CD14-positive monocyte (primary cell): ENCODE data around the gene HUNK. TPM values are rescaled to one million over a fixed set of nuclear protein-coding genes. Genes with fewer than 3 reads are reported as not detected.

Experiments
- DNase-seq, 3 donors: peaks; one replicate each; pipeline ENCODE4 v3.0.0-alpha.2; 2011 to 2022
- H2AFZ ChIP-seq: 2 replicates; pipeline ENCODE4 v1.6.0; 2012; ENCODE audit warnings: mild to moderate bottlenecking, low read depth, low read length, inconsistent platforms; ENCODE audit not compliant: insufficient read depth, poor library complexity, severe bottlenecking
- H3K27ac ChIP-seq, 2 donors: 1 replicate in 1 of 2; 2 replicates in 1 of 2; pipeline ENCODE4 v1.5.1; 2012 to 2013; ENCODE audit warnings: low read length in 2 of 2, control low read depth in 1 of 2, inconsistent platforms in 1 of 2, low read depth in 1 of 2, mild to moderate bottlenecking in 1 of 2
- H3K27me3 ChIP-seq, 2 donors: one replicate each; pipeline versions ENCODE4 v1.6.0 to v1.6.1; 2011 to 2013; ENCODE audit warnings: low read length in 2 of 2; ENCODE audit not compliant: control insufficient read depth in 2 of 2, insufficient read depth in 2 of 2
- H3K36me3 ChIP-seq, 2 donors: replicated peaks in 1 of 2; 1 replicate in 1 of 2; 2 replicates in 1 of 2; pipeline versions ENCODE4 v1.5.1 to v1.6.1; 2012 to 2013; ENCODE audit warnings: low read length in 2 of 2, control low read depth in 1 of 2, inconsistent platforms in 1 of 2, mild to moderate bottlenecking in 1 of 2; ENCODE audit not compliant: insufficient read depth in 2 of 2, control insufficient read depth in 1 of 2
- H3K4me1 ChIP-seq, 2 donors: 1 replicate in 1 of 2; 2 replicates in 1 of 2; pipeline versions ENCODE4 v1.5.1 to v1.6.1; 2012 to 2013; ENCODE audit warnings: low read length in 2 of 2, control low read depth in 1 of 2, inconsistent platforms in 1 of 2, mild to moderate bottlenecking in 1 of 2, moderate library complexity in 1 of 2; ENCODE audit not compliant: insufficient read depth in 2 of 2, control insufficient read depth in 1 of 2
- H3K4me2 ChIP-seq: replicated peaks from 2 replicates; pipeline ENCODE3; 2012; ENCODE audit warnings: low read length, moderate library complexity, mild to moderate bottlenecking; ENCODE audit not compliant: poor library complexity, severe bottlenecking; ENCODE audit errors: extremely low read depth
- H3K4me3 ChIP-seq, 3 experiments: fragments of 200-600 bp in 1 of 3; sonication (generic) in 1 of 3; replicated peaks in 1 of 3; 1 replicate in 2 of 3; 2 replicates in 1 of 3; pipeline ENCODE4 v1.5.1; 2011 to 2013; ENCODE audit warnings: low read length in 3 of 3, mild to moderate bottlenecking in 3 of 3, control low read depth in 2 of 3, low read depth in 2 of 3, inconsistent platforms in 1 of 3, moderate library complexity in 1 of 3
- H3K79me2 ChIP-seq: 2 replicates; pipeline ENCODE4 v1.6.0; 2012; ENCODE audit warnings: mild to moderate bottlenecking, control low read depth, inconsistent platforms, low read length, moderate library complexity; ENCODE audit not compliant: insufficient read depth
- H3K9ac ChIP-seq: 2 replicates; pipeline ENCODE4 v1.6.0; 2017; ENCODE audit warnings: low read length, mild to moderate bottlenecking; ENCODE audit not compliant: insufficient read depth, poor library complexity, severe bottlenecking
- H3K9me3 ChIP-seq, 2 donors: replicated peaks in 1 of 2; 1 replicate in 1 of 2; 2 replicates in 1 of 2; pipeline versions ENCODE4 v1.5.1 to v1.6.1; 2012 to 2013; ENCODE audit warnings: low read length in 2 of 2, control low read depth in 1 of 2; ENCODE audit not compliant: control insufficient read depth in 1 of 2, insufficient read depth in 1 of 2
- H4K20me1 ChIP-seq: 2 replicates; pipeline ENCODE4 v1.6.0; 2012; ENCODE audit warnings: mild to moderate bottlenecking, low read length, control low read depth, moderate library complexity; ENCODE audit not compliant: insufficient read depth
- H3K27ac Mint-ChIP-seq, 7 donors: one replicate each; pipeline ENCODE4 v1.8.0; 2020; ENCODE audit warnings: mild to moderate bottlenecking in 7 of 7, mixed read lengths in 7 of 7, moderate library complexity in 6 of 7, inconsistent platforms in 2 of 7
- H3K27me3 Mint-ChIP-seq, 3 donors: one replicate each; pipeline ENCODE4 v1.8.0; 2021 to 2022; ENCODE audit warnings: low read depth in 3 of 3, mild to moderate bottlenecking in 3 of 3, mixed read lengths in 3 of 3, moderate library complexity in 3 of 3, inconsistent platforms in 1 of 3
- H3K36me3 Mint-ChIP-seq, 2 donors: one replicate each; pipeline ENCODE4 v1.8.0; 2020; ENCODE audit warnings: mixed read lengths in 2 of 2, inconsistent platforms in 1 of 2, mild to moderate bottlenecking in 1 of 2
- H3K4me1 Mint-ChIP-seq: one replicate; pipeline ENCODE4 v1.8.0; 2020; ENCODE audit warnings: mild to moderate bottlenecking, mixed read lengths
- H3K4me3 Mint-ChIP-seq, 2 donors: one replicate each; pipeline ENCODE4 v1.8.0; 2020; ENCODE audit warnings: mild to moderate bottlenecking in 2 of 2, mixed read lengths in 2 of 2, moderate library complexity in 1 of 2
- H3K9me3 Mint-ChIP-seq, 7 donors: one replicate each; pipeline ENCODE4 v1.8.0; 2020 to 2022; ENCODE audit warnings: mixed read lengths in 7 of 7, mild to moderate bottlenecking in 6 of 7, moderate library complexity in 6 of 7, inconsistent platforms in 2 of 7
- WGBS: methylation state at CpG from one replicate; pipeline ENCODE4 v1.1.5; 2013; ENCODE audit warnings: missing lambda C conversion rate; ENCODE audit not compliant: insufficient coverage; 5-methylcytosine and 5-hydroxymethylcytosine counted together
- intact Hi-C, 2 donors: fragments of 100-400 bp; cut with micrococcal nuclease; formaldehyde crosslinking; loops; one replicate each; pipeline versions ENCODE4 v1.15.0 to v1.15.1; 2023
- polyA plus RNA-seq, 3 donors: library from polyadenylated mRNA; depleted of rRNA in 1 of 3; unstranded in 2 of 3; stranded (reverse) in 1 of 3; fragments of 300-500 nt in 2 of 3; fragments of >200 nt in 1 of 3; fragmentation: Illumina TruSeq in 2 of 3; gene quantifications; 1 replicate in 2 of 3; 2 replicates in 1 of 3; pipeline ENCODE4 v1.2.3, GENCODE V29; 2012 to 2021
- TF ChIP-seq, protein P1 (sequence below): fragments of 200-600 bp; IDR thresholded peaks from one replicate; pipeline ENCODE4 v1.8.0; 2022; ENCODE audit warnings: antibody characterized with exemption, mild to moderate bottlenecking

Gene HUNK
- polyA plus RNA-seq, 3 donors = not detected

- Histone ChIP-seq H4K20me1 (no peaks in the 10 kb centered on the region), H3K27ac (no peak overlapping the region), H3K79me2 (no peaks in the 10 kb centered on the region), H3K9ac (no peak overlapping the region), H3K9me3 (no peaks in the 10 kb centered on the region), H3K4me3 (no peak overlapping the region), H3K4me2 (no peak overlapping the region), H3K27me3 (no peaks in the 10 kb centered on the region), H2AFZ (no peak overlapping the region), H3K4me1 (no peaks in the 10 kb centered on the region), H3K36me3 (no peaks in the 10 kb centered on the region)
- H3K4me1 Mint-ChIP-seq = no peaks in the 10 kb centered on the region
- H3K27me3 Mint-ChIP-seq = peaks cover 3 to 11% (median 9%) of the 10 kb centered on the region in 3 donors
- TF ChIP-seq, protein P1, sequence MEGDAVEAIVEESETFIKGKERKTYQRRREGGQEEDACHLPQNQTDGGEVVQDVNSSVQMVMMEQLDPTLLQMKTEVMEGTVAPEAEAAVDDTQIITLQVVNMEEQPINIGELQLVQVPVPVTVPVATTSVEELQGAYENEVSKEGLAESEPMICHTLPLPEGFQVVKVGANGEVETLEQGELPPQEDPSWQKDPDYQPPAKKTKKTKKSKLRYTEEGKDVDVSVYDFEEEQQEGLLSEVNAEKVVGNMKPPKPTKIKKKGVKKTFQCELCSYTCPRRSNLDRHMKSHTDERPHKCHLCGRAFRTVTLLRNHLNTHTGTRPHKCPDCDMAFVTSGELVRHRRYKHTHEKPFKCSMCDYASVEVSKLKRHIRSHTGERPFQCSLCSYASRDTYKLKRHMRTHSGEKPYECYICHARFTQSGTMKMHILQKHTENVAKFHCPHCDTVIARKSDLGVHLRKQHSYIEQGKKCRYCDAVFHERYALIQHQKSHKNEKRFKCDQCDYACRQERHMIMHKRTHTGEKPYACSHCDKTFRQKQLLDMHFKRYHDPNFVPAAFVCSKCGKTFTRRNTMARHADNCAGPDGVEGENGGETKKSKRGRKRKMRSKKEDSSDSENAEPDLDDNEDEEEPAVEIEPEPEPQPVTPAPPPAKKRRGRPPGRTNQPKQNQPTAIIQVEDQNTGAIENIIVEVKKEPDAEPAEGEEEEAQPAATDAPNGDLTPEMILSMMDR = no peak
- no peak overlapping the region for H3K27ac Mint-ChIP-seq
- no peak for DNase-seq
- intact Hi-C loops = no loop called here
- H3K36me3 Mint-ChIP-seq = no peaks in the 10 kb centered on the region
- no peak overlapping the region for H3K4me3 Mint-ChIP-seq
- WGBS = 100% methylated on average over 1 of the region's 2 CpGs
- H3K9me3 Mint-ChIP-seq = peaks cover 0 to 5% (median 3%) of the 10 kb centered on the region in 7 donors
These were observed 21.6 kb downstream of the HUNK start for GRCh38 chr21:31894457-31894856.

DNA sequence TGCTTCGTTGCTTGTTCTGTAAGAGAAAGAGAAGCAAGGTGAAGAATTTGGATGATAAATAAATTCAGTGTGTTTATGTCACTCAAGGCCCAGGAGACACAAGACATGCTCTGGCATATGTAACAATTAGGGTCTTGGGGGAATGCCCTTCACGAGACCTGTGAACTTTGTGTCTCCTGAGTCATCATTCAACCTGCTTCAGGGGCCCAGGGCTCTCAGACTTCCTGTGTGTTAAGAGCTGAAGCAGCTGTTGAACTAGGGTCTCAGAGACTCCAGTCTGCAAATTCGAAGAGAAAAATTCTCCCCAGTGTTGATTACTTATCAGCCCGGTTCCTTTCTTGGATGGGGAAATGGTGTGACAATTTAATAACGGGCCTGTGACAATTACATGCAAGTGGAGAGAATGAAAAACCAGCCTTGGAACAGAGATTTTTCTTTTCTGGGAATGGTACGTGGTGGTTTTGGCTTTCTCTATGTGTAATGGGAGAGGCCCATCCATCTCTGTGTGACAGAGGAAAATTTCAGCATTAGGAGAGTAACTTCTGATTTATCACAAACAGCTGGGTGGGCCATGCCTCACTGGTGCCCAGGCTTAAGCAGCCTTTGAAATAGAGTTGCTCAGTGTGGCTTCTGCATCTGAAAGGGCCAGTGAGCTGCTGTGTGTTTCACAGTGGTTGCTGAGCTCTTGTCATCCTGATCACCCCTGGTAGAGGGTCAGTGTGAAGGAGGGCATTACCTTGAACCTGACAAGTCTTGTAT is 22.4 kb downstream of the HUNK start:
- H3K4me1 ChIP-seq = no peaks in the 10 kb centered on the region
- no peak overlapping the region for H3K4me3 Mint-ChIP-seq
- no peaks in the 10 kb centered on the region for H3K4me1 Mint-ChIP-seq
- WGBS = 80% methylated on average over 3 of the region's 6 CpGs
- no peaks in the 10 kb centered on the region for H4K20me1 ChIP-seq
- intact Hi-C loops = no loop called here
- no peaks in the 10 kb centered on the region for H3K36me3 ChIP-seq
- no peaks in the 10 kb centered on the region for H3K79me2 ChIP-seq
- H3K27me3 ChIP-seq = no peaks in the 10 kb centered on the region
- TF ChIP-seq, protein P1 = no peak
- peaks cover 2 to 8% (median 4%) of the 10 kb centered on the region in 7 donors for H3K9me3 Mint-ChIP-seq
- peaks cover 4 to 15% (median 8%) of the 10 kb centered on the region in 3 donors for H3K27me3 Mint-ChIP-seq
- H3K4me3 ChIP-seq = no peak overlapping the region
- no peak overlapping the region for H3K27ac Mint-ChIP-seq
- H3K9me3 ChIP-seq = no peaks in the 10 kb centered on the region
- DNase-seq = no peak
- no peak overlapping the region for H2AFZ ChIP-seq
- no peak overlapping the region for H3K9ac ChIP-seq
- no peaks in the 10 kb centered on the region for H3K36me3 Mint-ChIP-seq
- H3K27ac ChIP-seq = no peak overlapping the region
- H3K4me2 ChIP-seq = no peak overlapping the region
